Cerebellar nuclear complex (tissue), 1 donor: ENCODE measurements around the gene HAPLN2.
A peak's percentile ranks its signal among the peaks of the same experiment; 100 is the strongest.

Experiments
- DNase-seq, 2 experiments: peaks; one replicate each; lab custom pipeline; 2025; lab: John Stamatoyannopoulos, UW

HAPLN2 gene

GRCh38 chr1:156645056-156645455 is 25.8 kb downstream of the HAPLN2 start:
- no peak for DNase-seq

DNA sequence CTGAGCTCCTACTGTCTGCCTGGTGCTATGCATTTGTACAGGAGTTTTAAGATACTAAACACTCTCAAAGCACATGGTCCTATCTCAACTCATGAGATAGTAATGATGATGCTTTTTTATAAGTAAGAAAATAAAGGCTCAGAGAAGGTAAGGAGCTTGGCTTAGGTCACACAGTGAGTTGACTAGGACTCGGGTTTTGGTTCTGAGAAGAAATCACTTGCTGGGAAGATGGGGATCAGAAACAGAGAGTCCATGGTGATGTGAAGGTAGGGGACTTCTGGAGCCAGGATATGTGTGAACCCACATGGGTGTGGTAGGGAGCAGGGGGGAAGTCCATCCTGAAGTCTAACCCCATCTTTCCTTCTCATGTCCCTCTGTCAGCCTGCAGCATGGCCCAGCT is 26.5 kb downstream of the HAPLN2 start:
- DNase-seq: no peak

DNA sequence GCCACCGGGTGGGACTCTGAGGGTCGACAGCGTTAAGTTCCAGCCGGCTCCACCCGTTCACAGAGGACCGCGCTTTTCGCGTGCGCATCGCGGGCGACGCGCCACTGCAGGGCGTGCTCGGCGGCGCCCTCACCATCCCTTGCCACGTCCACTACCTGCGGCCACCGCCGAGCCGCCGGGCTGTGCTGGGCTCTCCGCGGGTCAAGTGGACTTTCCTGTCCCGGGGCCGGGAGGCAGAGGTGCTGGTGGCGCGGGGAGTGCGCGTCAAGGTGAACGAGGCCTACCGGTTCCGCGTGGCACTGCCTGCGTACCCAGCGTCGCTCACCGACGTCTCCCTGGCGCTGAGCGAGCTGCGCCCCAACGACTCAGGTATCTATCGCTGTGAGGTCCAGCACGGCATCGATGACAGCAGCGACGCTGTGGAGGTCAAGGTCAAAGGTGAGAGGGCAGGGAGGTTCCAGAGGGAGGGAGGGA is 27.6 kb downstream of the HAPLN2 start:
- no peak for DNase-seq

- DNase-seq: no peak
Observed at GRCh38 chr1:156647351-156647750, 28.1 kb downstream of the HAPLN2 start.

DNA sequence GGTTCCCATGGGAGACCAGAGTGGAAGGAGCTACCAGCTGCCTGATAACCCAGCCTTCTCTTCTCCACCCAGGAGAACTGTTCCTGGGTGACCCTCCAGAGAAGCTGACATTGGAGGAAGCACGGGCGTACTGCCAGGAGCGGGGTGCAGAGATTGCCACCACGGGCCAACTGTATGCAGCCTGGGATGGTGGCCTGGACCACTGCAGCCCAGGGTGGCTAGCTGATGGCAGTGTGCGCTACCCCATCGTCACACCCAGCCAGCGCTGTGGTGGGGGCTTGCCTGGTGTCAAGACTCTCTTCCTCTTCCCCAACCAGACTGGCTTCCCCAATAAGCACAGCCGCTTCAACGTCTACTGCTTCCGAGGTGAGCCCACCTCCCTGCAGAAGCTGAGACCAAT is 29.3 kb downstream of the HAPLN2 start:
- no peak for DNase-seq

DNA sequence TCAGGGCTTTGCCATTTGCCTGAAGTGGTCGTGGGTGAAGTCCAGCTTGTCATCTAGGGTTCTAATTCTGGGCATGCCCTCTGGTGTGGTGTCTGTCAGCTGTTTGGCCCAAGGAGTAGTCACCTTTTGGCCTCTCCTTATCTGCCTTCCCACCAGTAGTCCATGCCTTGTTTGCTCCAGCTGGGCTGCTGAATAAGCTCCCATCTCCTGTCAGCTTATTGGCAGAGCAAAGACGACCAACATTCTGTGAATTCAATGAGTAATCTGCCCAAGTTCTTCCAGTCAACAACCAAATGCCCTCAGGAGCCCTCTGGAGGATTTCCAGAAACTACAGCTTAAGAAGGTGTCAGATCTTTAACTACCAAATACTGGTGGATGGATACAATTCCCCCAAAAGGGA is 29.7 kb downstream of the HAPLN2 start:
- DNase-seq: no peak

GRCh38 chr1:156652131-156652991 is 33.1 kb downstream of the HAPLN2 start:
- DNase-seq: no peak

DNA sequence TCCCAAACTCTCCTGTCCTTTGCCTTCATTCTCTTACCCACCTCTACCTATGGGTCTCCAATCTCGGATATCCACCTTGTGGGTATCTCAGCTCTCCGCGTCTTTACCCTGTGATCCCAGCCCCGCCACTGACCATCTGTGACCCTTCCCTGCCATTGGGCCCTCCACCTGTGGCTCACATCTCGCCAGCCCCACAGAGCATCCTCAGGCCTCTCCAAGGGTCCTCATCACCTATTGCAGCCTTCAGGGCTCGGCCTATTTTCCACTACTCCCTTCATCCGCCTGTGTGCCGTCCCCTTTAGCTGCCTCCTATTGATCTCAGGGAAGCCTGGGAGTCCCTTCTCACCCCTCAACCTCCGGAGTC is 33.8 kb downstream of the HAPLN2 start:
- DNase-seq: no peak

- no peak for DNase-seq
Observed at GRCh38 chr1:156654700-156655099, 35.5 kb downstream of the HAPLN2 start.

DNA sequence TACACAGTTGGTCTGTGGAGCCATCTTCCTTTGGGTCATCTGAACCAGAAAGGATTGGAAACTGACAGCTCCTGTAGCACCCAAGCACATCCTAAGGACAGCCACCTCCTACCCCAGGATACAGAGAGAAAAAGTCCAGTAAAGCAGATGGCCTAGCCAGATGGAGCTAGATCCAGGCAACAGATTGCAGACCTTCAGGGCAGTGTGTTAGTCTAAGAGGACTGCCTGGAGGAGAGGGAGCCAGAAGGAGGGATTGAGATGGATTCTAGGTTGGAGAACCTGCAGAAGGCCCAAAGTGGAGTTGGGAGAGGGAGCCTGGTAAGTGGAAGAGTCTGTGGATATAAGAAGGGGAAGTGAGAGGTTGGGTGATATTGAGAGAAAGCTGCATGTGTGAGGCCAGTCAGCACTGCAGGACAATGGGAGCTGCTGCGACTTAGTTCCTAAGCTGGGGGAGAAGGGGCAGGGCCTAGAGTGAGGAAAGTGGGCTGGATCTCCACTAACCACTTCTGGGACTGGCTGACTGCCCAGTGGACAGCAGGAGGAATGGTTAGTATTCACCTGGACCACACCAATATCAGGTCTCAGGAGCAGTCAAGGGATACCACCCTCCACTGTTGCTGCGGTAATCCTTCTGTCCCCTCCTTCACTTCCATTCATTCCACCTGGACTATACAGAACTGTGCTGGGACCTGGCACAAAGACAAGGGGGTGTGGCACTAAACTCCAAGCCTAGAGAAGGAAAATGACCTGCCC is 36.1 kb downstream of the HAPLN2 start:
- DNase-seq: no peak

DNA sequence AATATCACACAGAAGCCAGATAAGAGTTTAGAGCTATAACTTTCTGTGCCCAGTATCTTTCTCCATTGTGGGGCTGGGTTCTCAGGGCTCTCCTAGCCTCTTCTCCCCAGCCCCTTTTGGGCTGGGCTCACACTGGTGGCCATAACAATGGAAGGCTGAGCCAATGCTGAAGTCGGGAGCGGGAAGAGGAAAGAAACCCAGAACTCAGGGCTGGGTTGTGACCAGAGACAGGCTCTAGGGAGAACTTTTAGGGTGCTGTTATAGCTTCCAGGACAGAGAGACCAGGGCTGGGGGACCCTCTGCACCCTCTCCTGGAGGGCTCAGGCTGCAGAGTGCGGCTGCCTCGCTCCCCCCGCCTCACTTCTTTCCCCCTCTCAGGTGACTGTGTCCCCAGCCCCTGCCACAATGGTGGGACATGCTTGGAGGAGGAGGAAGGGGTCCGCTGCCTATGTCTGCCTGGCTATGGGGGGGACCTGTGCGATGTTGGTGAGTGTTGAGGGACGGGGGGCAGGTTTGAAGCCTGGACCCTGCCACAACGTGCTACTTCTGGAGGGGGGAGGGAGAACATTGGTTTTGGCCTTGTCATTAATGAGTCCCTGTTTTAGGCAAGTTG is 36.8 kb downstream of the HAPLN2 start:
- DNase-seq: no peak

DNA sequence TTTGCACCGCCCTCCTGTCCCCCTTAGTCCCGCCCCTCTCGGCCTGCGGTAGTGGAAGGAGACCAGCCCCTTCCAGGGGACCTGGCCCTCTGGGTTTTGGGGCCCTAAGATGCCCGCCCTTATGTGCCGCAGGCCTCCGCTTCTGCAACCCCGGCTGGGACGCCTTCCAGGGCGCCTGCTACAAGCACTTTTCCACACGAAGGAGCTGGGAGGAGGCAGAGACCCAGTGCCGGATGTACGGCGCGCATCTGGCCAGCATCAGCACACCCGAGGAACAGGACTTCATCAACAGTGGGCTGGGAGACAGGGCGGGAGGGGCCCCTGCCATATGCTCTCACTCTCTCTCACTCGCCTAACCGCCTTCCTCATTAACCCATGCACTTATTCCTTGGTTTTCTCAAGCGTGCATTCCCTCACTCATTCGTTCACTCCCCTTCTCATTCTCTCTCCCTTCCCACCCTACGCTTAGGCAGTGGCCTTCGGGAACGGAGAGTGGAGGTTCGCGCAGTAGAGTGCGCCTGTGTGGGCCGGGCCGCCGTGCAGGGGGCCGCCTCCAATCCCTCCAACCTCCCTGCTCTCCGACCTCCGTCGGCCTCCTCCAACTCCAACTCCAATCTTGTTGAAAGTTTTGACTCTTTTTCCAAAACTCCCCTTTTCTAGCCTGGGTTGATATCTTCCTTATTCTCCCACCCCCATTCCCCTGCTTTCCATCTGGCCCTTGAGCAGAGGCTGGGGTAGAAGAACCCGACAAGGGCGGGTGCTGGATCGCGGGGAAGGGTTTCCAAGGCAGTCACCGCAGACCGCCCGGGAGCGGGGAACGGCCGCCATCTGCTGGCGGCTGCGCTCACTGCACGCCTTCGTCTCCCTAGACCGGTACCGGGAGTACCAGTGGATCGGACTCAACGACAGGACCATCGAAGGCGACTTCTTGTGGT is 37.9 kb downstream of the HAPLN2 start:
- DNase-seq: no peak

GRCh38 chr1:156657741-156658319 is 38.6 kb downstream of the HAPLN2 start:
- no peak for DNase-seq

DNA sequence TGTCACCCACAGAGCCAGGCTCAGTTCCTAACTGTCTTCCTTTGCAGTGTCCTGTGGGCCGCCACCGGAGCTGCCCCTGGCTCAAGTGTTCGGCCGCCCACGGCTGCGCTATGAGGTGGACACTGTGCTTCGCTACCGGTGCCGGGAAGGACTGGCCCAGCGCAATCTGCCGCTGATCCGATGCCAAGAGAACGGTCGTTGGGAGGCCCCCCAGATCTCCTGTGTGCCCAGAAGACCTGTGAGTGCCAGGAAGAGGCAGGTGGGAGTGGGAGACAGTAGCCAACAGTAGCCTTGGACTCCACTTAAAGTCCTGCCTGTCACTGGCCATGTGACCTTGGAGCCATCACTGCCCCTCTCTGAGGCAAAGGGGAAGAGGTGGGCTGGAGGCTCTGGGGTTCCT is 39.3 kb downstream of the HAPLN2 start:
- no peak for DNase-seq

DNA sequence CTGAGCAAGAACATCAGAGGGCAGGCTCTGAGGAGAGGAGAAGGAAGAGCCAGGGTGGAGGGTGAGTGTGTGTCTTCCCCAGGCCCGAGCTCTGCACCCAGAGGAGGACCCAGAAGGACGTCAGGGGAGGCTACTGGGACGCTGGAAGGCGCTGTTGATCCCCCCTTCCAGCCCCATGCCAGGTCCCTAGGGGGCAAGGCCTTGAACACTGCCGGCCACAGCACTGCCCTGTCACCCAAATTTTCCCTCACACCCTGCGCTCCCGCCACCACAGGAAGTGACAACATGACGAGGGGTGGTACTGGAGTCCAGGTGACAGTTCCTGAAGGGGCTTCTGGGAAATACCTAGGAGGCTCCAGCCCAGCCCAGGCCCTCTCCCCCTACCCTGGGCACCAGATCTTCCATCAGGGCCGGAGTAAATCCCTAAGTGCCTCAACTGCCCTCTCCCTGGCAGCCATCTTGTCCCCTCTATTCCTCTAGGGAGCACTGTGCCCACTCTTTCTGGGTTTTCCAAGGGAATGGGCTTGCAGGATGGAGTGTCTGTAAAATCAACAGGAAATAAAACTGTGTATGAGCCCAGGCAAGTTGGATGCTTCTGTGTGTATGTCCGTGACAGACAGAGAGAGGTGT is 39.8 kb downstream of the HAPLN2 start:
- DNase-seq: no peak

DNA sequence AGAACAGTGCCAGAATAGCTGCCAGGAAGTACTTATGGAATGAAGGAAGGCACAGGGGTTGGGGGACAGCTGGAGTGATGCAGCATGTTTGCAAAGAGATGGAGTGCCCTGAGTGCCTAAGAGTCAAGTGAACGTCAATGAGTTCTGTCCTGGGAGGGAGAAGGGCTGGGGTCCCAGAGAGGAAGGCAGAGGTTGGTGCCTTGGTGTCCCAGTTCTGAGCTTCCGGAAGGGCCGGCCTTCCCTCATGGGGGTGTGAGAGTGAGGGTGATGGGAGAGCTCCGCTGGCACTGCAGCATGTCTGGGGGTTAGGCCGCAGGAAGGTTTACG is 40.4 kb downstream of the HAPLN2 start:
- no peak for DNase-seq

DNA sequence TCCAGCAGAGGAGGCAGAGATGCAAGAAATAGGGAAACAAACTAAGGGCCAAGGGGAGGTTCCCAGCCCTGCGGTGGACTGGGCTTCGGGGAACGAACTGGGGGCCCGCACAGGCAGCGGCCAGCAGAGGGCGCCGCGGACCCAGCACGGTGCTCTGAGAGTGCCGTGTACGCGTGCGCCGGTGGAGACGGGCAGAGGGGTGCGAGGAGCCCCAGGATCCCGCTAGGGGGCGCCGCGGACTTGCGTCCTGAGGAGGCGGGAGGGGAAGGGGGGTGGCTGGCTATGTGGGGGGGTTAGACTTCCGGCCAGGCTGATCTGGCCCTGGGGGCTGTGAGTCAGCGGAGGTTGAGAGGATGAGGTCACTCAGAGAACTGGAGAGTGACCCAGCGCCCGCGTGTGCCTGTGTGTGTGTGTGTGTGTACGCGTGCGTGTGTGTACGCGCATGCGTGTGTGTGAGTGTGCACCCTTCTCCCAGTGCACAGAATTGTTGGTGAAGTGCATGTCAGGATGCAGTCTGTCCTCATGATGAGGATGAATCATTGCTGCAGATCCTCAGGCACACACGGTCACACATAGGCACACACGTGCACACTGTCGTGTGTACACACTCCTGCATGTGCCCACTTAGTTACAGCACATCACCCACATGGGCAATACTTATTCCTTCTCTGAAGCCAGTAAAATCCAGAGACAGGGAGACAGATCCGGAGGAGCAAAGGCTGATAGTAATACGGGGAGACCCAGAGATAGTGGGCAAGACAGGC is 41.0 kb downstream of the HAPLN2 start:
- peak in 1 of 2 experiments; percentile 49 for DNase-seq

- no peak for DNase-seq
Observed at GRCh38 chr1:156660752-156661112, 41.5 kb downstream of the HAPLN2 start.

GRCh38 chr1:156662005-156662799 is 43.0 kb downstream of the HAPLN2 start:
- no peak for DNase-seq

- DNase-seq: no peak
Observed at GRCh38 chr1:156662800-156663055, 43.5 kb downstream of the HAPLN2 start.
